Measurements from ENCODE around the gene HABP2.

Gene HABP2

GRCh38 chr10:113576852-113577251 is 24.0 kb downstream of the HABP2 start:
- no peak overlapping the region for H3K4me3 ChIP-seq (ENCODE audit: low read depth, low read length)
- CTCF ChIA-PET = interaction anchor here (2.8 kb wide), 1 partner anchor 14 kb away, joined by 12 read pairs; no protein-coding TSS in a partner anchor
- peaks cover 2% of the 10 kb centered on the region; the same call in 1 of the 2 replicates for H3K4me1 ChIP-seq (ENCODE audit: control insufficient read depth, insufficient read depth, low read length)
- H3K9me3 ChIP-seq (ENCODE audit: control insufficient read depth, insufficient read depth, low read depth, low read length) = no peaks in the 10 kb centered on the region
- TF ChIP-seq REST (tag by site-specific recombination; IDR thresholded peaks at IDR 0.05) (peak; percentile 94), ZFP37 (tag by site-specific recombination; IDR thresholded peaks at IDR 0.05) (no peak)
- POLR2A ChIA-PET = interaction anchor here (0.6 kb wide), 1 partner anchor 14 kb away, joined by 5 read pairs; no protein-coding TSS in a partner anchor
- H3K27ac ChIP-seq (ENCODE audit: extremely low read depth, low read depth, low read length) = no peak overlapping the region
- no peaks in the 10 kb centered on the region for H3K36me3 ChIP-seq (ENCODE audit: control insufficient read depth in 2 of 2, insufficient read depth in 1 of 2, low read length in 2 of 2)

DNA sequence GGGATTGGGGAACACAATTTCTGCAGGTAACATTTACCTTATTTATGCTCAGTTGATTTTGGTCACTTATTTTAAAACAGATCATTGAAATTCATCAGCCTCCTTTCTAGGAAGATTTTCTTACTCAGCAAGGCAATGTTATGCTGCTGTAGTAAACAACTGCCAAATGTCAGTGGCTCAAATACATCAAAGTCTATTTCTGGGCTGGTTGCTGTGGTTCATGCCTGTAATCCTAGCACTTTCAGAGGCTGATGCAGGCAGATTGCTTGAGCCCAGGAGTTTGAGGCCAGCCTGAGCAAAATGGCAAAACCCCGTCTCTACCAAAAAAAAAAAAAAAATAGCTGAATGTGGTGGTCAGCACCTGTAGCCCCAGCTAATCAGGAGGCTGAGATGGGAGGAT is 25.9 kb downstream of the HABP2 start:
- no peaks in the 10 kb centered on the region for H3K9me3 ChIP-seq (ENCODE audit: control insufficient read depth, insufficient read depth, low read depth, low read length)
- CTCF ChIA-PET = no interaction called here

DNA sequence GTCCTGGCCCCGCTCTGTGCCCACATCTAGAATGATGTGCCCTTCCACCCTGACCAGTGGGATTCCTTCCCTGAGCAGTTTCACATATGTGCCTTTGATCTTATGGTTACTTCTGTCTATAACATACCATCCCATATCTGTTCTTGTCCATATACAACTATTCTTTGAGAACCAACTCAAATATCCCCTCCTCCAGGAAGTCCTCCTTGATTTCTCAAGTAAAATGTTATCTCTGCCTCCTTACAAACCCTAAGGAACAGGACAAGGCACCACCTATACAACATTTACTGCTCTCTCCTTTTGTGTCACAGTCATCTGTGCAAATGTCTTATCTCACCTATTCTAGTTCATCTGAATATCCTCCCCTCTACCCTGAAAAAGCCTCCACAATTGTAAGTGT is 28.2 kb downstream of the HABP2 start:
- H3K4me1 ChIP-seq (ENCODE audit: control insufficient read depth, insufficient read depth, low read length) = no peaks in the 10 kb centered on the region
- ChIA-PET POLR2A (no interaction called here), CTCF (no interaction called here)
- H3K36me3 ChIP-seq (ENCODE audit: control insufficient read depth in 2 of 2, insufficient read depth in 1 of 2, low read length in 2 of 2) = no peaks in the 10 kb centered on the region
- no peak overlapping the region for H3K4me3 ChIP-seq (ENCODE audit: low read depth, low read length)
- no peaks in the 10 kb centered on the region for H3K9me3 ChIP-seq (ENCODE audit: control insufficient read depth, insufficient read depth, low read depth, low read length)
- TF ChIP-seq, protein P1, sequence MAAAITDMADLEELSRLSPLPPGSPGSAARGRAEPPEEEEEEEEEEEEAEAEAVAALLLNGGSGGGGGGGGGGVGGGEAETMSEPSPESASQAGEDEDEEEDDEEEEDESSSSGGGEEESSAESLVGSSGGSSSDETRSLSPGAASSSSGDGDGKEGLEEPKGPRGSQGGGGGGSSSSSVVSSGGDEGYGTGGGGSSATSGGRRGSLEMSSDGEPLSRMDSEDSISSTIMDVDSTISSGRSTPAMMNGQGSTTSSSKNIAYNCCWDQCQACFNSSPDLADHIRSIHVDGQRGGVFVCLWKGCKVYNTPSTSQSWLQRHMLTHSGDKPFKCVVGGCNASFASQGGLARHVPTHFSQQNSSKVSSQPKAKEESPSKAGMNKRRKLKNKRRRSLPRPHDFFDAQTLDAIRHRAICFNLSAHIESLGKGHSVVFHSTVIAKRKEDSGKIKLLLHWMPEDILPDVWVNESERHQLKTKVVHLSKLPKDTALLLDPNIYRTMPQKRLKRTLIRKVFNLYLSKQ (tag by site-specific recombination; IDR thresholded peaks at IDR 0.05; ENCODE audit: borderline replicate concordance) = no peak
- TF ChIP-seq ZNF184 (tag by site-specific recombination; IDR thresholded peaks at IDR 0.05) (no peak), ZNF138 (tag by site-specific recombination; IDR thresholded peaks at IDR 0.05; ENCODE audit: borderline replicate concordance) (no peak), ZNF433 (tag by site-specific recombination; IDR thresholded peaks at IDR 0.05; ENCODE audit: low read depth) (no peak)
- no peak overlapping the region for H3K27ac ChIP-seq (ENCODE audit: extremely low read depth, low read depth, low read length)

More for the DNA sequence above, 25.9 kb downstream of the HABP2 start:
- H3K4me3 ChIP-seq (ENCODE audit: low read depth, low read length) = no peak overlapping the region
- TF ChIP-seq ZNF596 (tag by site-specific recombination; IDR thresholded peaks at IDR 0.05) = no peak
- TF ChIP-seq, protein P2, sequence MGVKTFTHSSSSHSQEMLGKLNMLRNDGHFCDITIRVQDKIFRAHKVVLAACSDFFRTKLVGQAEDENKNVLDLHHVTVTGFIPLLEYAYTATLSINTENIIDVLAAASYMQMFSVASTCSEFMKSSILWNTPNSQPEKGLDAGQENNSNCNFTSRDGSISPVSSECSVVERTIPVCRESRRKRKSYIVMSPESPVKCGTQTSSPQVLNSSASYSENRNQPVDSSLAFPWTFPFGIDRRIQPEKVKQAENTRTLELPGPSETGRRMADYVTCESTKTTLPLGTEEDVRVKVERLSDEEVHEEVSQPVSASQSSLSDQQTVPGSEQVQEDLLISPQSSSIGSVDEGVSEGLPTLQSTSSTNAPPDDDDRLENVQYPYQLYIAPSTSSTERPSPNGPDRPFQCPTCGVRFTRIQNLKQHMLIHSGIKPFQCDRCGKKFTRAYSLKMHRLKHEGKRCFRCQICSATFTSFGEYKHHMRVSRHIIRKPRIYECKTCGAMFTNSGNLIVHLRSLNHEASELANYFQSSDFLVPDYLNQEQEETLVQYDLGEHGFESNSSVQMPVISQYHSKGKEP (tag by site-specific recombination; IDR thresholded peaks at IDR 0.05) = no peak
- no peak for TF ChIP-seq ZNF501 (tag by site-specific recombination; IDR thresholded peaks at IDR 0.05)
- no peak for TF ChIP-seq ZIC2 (tag by site-specific recombination; IDR thresholded peaks at IDR 0.05)
- no peak for TF ChIP-seq GLI4 (tag by site-specific recombination; IDR thresholded peaks at IDR 0.05)
- no peak for TF ChIP-seq HOXC10 (CRISPR knock-in tag; IDR thresholded peaks at IDR 0.05)
- no peak for TF ChIP-seq ZNF202 (tag by site-specific recombination; IDR thresholded peaks at IDR 0.05; ENCODE audit: borderline replicate concordance)
- TF ChIP-seq, protein P3, sequence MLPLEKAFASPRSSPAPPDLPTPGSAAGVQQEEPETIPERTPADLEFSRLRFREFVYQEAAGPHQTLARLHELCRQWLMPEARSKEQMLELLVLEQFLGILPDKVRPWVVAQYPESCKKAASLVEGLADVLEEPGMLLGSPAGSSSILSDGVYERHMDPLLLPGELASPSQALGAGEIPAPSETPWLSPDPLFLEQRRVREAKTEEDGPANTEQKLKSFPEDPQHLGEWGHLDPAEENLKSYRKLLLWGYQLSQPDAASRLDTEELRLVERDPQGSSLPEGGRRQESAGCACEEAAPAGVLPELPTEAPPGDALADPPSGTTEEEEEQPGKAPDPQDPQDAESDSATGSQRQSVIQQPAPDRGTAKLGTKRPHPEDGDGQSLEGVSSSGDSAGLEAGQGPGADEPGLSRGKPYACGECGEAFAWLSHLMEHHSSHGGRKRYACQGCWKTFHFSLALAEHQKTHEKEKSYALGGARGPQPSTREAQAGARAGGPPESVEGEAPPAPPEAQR (tag by site-specific recombination; IDR thresholded peaks at IDR 0.05) = no peak
- TF ChIP-seq ZNF157 (tag by site-specific recombination; IDR thresholded peaks at IDR 0.05) = no peak
- no peak for TF ChIP-seq ZSCAN30 (tag by site-specific recombination; IDR thresholded peaks at IDR 0.05)
- TF ChIP-seq ZNF624 (tag by site-specific recombination; IDR thresholded peaks at IDR 0.05) = no peak
- no peak for TF ChIP-seq MYNN (tag by site-specific recombination; IDR thresholded peaks at IDR 0.05; ENCODE audit: borderline replicate concordance)
- no peak overlapping the region for H3K27ac ChIP-seq (ENCODE audit: extremely low read depth, low read depth, low read length)
- no peaks in the 10 kb centered on the region for H3K4me1 ChIP-seq (ENCODE audit: control insufficient read depth, insufficient read depth, low read length)
- no peaks in the 10 kb centered on the region for H3K36me3 ChIP-seq (ENCODE audit: control insufficient read depth in 2 of 2, insufficient read depth in 1 of 2, low read length in 2 of 2)
- POLR2A ChIA-PET = no interaction called here

All from HEK293 (cell line).